GM19372 (cell line): Measurements from ENCODE around the gene PGAP3.
"Not testable (repeated sequence)": the region's sequence is repeated elsewhere in the genome, so short reads cannot be mapped to it uniquely, and the experiment has no call there.

Experiments used
- ATAC-seq: cut with Tn5 transposase; IDR thresholded peaks from one replicate; pipeline ENCODE4 v1.9.1; 2021; ENCODE audit warnings: mild to moderate bottlenecking, low read depth, moderate library complexity; ENCODE audit not compliant: unreplicated experiment

PGAP3 gene

GRCh38 chr17:39699157-39699817, 11.4 kb upstream of the PGAP3 start:
- not testable (repeated sequence) for ATAC-seq

DNA sequence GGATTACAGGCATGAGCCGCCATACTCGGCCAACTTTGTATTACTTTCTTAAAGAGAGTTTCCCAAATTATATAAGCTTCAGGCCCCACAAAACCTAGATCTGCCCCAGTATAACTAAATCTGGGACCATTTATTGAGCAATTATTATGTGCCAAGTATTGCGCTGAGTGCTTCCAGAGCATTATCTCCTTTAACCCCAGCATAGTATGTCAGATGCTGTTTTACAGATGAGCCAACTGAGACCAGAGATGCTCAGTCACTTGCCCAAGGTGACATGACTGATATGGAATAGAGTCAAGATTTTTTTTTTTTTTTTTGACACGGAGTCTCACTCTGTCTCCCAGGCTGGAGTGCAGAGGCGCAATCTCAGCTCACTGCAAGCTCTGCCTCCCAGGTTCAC, 10.1 kb upstream of the PGAP3 start:
- no peak for ATAC-seq

DNA sequence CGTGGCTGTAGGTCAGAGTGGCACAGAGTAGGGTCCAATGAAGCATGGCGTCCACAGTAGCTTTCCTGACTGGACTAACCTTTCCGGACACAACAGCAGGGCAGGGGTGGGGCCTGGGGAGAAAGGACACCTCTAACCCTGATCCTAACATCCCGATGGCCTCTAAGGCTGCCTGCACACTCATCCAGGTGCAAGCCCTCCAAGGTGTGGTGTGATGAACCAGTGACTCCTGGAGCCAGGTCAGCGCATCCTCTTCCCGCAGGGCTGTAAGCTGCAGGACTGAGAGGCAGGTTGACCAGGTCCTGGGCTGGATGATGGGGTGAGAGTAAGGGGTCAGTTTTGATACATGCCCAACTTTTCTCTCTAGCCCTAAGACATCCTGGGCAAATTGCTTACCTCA, 8.9 kb upstream of the PGAP3 start:
- no peak for ATAC-seq

- ATAC-seq = no peak
Observed at GRCh38 chr17:39695089-39695474, 7.2 kb upstream of the PGAP3 start.

- no peak for ATAC-seq
Observed at GRCh38 chr17:39694593-39694992, 6.7 kb upstream of the PGAP3 start.

- ATAC-seq = no peak
Observed at GRCh38 chr17:39688945-39689344, 1.1 kb upstream of the PGAP3 start.

GRCh38 chr17:39688475-39688835, 598 bp upstream of the PGAP3 start:
- no peak for ATAC-seq

DNA sequence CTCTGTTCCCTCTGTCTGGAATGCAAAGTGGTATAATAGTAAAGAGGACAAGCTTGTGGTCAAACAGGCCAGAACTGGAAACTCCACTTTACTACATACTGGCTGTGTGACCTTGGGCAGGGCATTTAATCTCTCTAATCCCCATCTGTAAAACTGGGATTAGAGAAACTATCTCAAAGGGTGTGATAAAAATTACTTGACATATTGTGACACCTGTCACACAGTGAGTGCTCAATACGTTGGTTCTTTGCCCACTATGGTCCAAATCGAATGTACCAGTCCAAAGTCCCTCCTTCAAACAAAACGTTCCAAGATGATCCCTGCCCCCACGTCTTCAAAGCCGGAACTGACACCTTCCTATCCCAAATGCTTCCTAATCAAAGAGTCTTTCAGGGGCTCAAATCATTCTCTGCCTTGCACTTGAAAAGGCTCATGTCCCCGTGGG, 734 bp downstream of the PGAP3 start:
- ATAC-seq = no peak

DNA sequence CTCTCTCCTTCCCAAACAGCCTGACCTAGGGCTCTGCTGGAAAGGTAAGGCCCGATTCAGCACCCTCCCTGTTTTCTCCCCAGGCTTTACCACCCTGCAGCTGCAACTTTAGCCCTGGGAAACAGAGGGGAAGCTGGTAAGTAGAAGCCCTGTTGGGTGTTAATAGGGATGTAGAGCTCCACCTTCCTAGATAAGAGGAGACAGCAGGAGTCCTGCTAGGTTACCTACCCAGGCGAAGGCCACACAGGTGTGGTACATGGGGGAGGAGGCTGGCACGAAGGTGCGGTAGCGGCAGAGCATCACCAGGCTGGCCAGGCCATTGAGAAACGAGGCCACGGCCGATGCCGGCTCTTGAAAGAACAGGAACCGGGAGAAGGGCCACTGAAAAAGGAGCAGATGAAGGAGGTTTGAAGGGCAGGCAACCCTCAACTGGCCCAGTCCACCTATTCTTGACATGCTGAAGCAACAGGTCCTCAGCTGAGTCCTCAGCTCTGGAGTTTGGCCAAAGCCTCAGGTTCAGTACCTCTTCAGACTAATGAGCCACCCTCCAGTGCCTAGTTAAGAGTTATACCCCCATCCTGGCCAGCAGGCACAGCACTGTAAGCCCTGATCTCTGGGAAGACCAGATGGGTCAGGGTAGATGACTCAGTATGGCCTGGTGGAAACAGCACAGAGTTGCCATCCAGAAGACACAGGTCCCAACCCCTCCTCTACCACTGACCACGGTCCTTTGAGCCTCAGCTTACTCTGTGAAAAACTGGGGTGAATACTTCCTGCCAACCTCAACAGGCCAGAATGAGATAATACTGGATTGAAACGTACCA, 3.3 kb downstream of the PGAP3 start:
- no peak for ATAC-seq

DNA sequence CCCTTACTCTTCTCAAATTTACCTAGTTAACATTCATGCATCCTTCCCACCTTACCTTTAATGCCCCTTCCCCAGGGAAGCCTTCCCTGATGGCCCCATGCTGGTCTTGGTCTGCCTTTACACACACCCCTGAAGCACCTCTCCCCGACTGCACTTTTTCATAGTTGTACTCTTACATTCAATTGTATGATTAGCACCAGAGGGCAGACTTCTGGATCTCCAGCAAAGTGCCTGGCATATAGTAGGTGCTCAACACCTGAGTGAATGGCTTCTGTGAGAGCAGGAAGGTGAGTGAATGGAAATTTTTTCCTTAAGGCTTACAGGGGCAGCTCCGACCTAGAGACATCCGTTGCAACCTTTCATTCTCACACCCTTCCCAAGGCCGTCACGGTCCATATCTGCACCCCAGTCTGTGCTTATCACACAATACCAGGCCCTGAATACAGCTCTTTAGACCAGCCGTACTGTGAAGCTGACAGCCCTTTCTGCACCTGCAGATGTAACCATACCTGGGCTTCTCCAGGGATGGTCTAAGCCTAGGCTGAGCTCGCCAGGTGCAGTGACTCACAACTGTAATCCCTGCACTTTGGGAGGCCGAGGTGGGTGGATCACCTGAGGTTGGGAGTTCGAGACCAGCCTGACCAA, 4.4 kb downstream of the PGAP3 start:
- ATAC-seq = no peak

DNA sequence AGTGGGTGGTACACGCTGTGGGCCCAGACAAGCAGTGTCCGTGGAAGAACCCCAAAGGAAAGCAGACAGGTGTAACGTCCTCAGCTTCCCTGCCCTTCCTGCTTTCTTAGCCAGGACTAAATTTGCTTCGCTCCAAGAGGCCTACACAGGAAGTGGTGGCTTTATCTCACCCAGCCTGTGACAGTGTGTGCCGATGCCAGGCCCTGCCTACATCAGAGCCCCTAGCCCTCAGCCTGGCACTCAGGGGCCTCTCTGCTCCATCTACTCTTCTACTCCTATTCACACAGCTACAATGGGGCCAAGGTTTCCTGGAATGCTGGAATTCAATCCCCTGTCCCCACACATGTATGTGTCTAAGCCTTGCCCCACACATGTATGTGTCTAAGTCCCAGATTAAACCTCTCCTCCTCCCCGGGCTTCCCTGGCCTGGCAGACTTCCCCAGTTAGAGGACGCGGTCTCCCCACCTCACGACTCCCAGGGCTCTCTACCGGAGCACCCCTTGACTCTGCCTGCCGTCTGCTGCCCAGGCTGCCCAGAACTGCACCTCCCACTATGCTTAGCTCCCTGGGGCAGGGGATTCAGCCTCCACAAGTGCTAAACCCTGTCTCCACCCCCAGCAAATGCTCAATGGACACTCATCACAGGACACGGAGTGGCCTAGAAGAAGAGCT, 8.2 kb downstream of the PGAP3 start:
- ATAC-seq = no peak

GRCh38 chr17:39678340-39679116, 9.3 kb downstream of the PGAP3 start:
- ATAC-seq = no peak

DNA sequence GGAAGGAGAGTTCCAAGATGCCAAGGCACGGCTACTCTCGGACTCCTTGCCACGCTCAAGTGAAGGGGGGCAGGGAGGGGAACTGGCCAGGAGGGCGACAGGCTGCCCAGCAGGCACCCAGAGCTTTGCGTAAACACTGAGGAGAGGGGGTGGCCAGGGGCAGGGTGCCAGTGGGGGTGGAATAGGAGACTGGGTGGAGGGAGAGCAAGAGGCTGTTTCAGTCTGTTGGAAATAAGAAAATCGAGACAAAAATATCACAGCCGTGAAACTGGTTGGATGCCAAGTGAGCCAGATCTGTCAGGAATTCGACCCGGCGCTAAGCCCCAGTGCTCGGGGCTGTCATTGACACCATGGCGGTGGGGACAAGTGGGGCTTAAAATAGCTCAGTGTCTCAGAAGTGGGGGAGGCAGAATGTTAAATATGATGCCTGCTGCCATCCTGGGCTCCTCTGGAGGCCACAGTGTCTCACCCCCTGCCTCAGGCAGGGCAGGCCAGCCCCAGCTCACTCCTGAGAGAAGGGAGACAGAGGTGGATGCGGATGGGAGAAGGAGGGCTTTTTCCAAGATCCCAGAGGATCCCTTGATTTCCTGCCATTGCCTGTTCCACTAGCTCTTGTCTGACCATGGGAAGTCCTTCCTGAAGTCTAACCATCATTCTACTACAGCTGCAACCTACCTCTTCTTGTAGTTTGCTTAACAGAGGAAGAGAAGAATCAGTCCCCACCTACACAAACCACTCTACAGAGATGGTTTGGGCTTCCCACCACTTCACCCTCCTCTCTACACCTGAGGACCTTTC, 10.1 kb downstream of the PGAP3 start:
- no peak for ATAC-seq

DNA sequence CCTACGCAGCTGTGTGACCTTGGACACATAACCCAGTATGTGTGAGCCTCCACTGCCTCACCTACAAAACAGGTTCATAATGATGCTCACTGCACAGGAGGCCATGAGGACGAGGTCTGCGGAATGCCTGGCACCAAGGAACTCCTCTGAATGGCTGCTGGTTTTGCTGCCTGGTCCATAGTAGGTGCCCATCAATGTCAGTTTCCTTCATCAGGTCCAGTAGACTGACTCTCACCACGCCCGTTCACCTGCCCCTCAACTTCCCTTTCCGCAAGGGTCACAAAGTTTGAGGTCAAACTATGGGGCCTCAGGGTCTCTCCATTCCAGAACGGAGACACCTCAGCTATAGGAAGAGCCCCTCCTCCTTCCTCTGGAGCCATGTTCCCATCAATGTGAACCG, 10.8 kb downstream of the PGAP3 start:
- no peak for ATAC-seq

- no peak for ATAC-seq
Observed at GRCh38 chr17:39676198-39676819, 11.5 kb downstream of the PGAP3 start.

GRCh38 chr17:39675390-39676082, 12.3 kb downstream of the PGAP3 start:
- no peak for ATAC-seq

DNA sequence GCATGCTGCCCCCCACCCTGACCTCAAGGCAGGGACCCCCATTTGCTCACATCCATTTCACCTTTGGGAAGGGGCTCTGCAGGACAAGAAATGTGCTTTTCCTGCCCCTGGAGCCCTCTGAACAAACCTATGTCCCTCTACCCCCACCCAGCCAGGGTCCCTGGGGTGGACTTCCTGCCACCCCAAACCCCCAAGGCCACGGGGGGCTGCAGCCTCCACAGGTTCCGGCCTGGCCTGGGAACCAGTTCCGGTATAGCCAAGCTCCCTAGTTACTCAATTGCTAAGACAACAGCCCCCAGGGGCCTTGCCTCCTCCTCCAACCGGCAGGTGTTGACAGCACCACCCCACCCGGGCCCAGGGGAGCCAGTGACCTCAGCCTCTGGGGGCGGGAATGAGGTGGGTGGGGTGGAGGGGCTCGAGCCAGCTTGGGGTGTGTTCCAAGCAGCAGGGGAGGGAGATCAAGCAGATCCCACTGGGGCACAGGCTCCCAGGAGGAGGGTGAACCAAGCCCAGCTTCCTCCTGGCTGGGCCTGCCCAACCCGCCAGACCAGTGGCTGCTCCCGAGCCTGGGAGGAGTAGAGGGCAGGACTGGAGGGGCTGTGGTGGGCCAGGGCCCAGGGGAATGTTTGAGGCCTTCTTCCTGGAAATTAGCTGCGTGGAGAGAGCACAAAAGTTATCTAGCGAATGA, 13.0 kb downstream of the PGAP3 start:
- no peak for ATAC-seq

GRCh38 chr17:39674179-39674578, 13.7 kb downstream of the PGAP3 start:
- ATAC-seq = no peak
